OCI-M1 (cell line): ENCODE measurements around the gene MIX23.
"Not testable (repeated sequence)": the region's sequence is repeated elsewhere in the genome, so short reads cannot be mapped to it uniquely, and the experiment has no call there.

Experiments used
- DNase-seq: peaks from one replicate; lab custom pipeline; 2025; lab: John Stamatoyannopoulos, UW

The MIX23 gene

GRCh38 chr3:122392868-122393844, 10.1 kb upstream of the MIX23 start:
- peak; percentile 76 for DNase-seq

GRCh38 chr3:122391681-122392446, 8.8 kb upstream of the MIX23 start:
- no peak for DNase-seq

- no peak for DNase-seq
Observed at GRCh38 chr3:122390665-122391064, 7.6 kb upstream of the MIX23 start.

GRCh38 chr3:122389892-122390291, 6.9 kb upstream of the MIX23 start:
- DNase-seq: no peak

- DNase-seq: no peak
Observed at GRCh38 chr3:122389197-122389596, 6.2 kb upstream of the MIX23 start.

- no peak for DNase-seq
Observed at GRCh38 chr3:122387709-122388108, 4.7 kb upstream of the MIX23 start.

- DNase-seq: peak; percentile 97
Observed at GRCh38 chr3:122383771-122384697, 1.0 kb upstream of the MIX23 start, which contains the start of gene FAM162A. FAM162A (plus strand) TSS chr3:122384182; CDS start chr3:122384266, 84 bp downstream.

GRCh38 chr3:122377975-122378374, 5.1 kb downstream of the MIX23 start:
- peak; percentile 26 for DNase-seq

GRCh38 chr3:122374034-122374433, 9.0 kb downstream of the MIX23 start:
- DNase-seq: no peak

- no peak for DNase-seq
Observed at GRCh38 chr3:122366379-122366749, 16.7 kb downstream of the MIX23 start.

GRCh38 chr3:122365582-122366378, 17.3 kb downstream of the MIX23 start:
- DNase-seq: not testable (repeated sequence)

GRCh38 chr3:122365073-122365472, 18.0 kb downstream of the MIX23 start:
- no peak for DNase-seq

GRCh38 chr3:122364490-122364889, 18.5 kb downstream of the MIX23 start:
- DNase-seq: no peak

GRCh38 chr3:122362026-122362425, 21.0 kb downstream of the MIX23 start:
- no peak for DNase-seq

GRCh38 chr3:122358703-122359032, 24.4 kb downstream of the MIX23 start:
- DNase-seq: no peak

- DNase-seq: peak; percentile 55
Observed at GRCh38 chr3:122357828-122358702, 25.0 kb downstream of the MIX23 start.

- peak; percentile 62 for DNase-seq
Observed at GRCh38 chr3:122356402-122356801, 26.6 kb downstream of the MIX23 start.

- peak; percentile 49 for DNase-seq
Observed at GRCh38 chr3:122355612-122356011, 27.4 kb downstream of the MIX23 start.

- peak; percentile 11 for DNase-seq
Observed at GRCh38 chr3:122353893-122354401, 29.1 kb downstream of the MIX23 start.

- no peak for DNase-seq
Observed at GRCh38 chr3:122353215-122353614, 29.8 kb downstream of the MIX23 start.
